HUES64 (cell line): ENCODE results near the gene SEMG1.
A peak's percentile ranks its signal among the peaks of the same experiment; 100 is the strongest.

Experiments
- H3K27ac ChIP-seq: 2 replicates; pipeline ENCODE4 v1.7.0; 2013; ENCODE audit warnings: low read depth, low read length, inconsistent platforms
- H3K27me3 ChIP-seq: 2 replicates; pipeline ENCODE4 v1.6.1; 2013; ENCODE audit warnings: mild to moderate bottlenecking, low read length; ENCODE audit not compliant: insufficient read depth
- H3K36me3 ChIP-seq: 2 replicates; pipeline ENCODE4 v1.6.1; 2013; ENCODE audit warnings: mild to moderate bottlenecking, low read length; ENCODE audit not compliant: insufficient read depth
- H3K4me1 ChIP-seq: 2 replicates; pipeline ENCODE4 v1.6.1; 2013; ENCODE audit warnings: mild to moderate bottlenecking, low read length, moderate library complexity; ENCODE audit not compliant: insufficient read depth
- H3K4me3 ChIP-seq: 2 replicates; pipeline ENCODE4 v1.5.1; 2013; ENCODE audit warnings: mild to moderate bottlenecking, low read length, moderate library complexity
- H3K9ac ChIP-seq: 2 replicates; pipeline ENCODE4 v1.6.1; 2013; ENCODE audit warnings: mild to moderate bottlenecking, low read depth, low read length
- H3K9me3 ChIP-seq: 2 replicates; pipeline ENCODE4 v1.6.1; 2013; ENCODE audit warnings: low read depth, low read length; ENCODE audit not compliant: insufficient read depth
- whole genome bisulfite sequencing: fragments of 150-250, 120-280 bp; methylation state at CpG from one replicate; pipeline ENCODE4 v1.1.7; 2013; ENCODE audit warnings: missing lambda C conversion rate; 5-methylcytosine and 5-hydroxymethylcytosine counted together

SEMG1 gene

GRCh38 chr20:45187693-45188092 is 19.1 kb upstream of the SEMG1 start:
- no peaks in the 10 kb centered on the region for H3K27me3 ChIP-seq
- no peaks in the 10 kb centered on the region for H3K36me3 ChIP-seq
- no peak overlapping the region for H3K4me3 ChIP-seq
- no peaks in the 10 kb centered on the region for H3K4me1 ChIP-seq
- WGBS = 86% methylated on average over 2 of the region's 2 CpGs
- H3K9ac ChIP-seq = no peak overlapping the region
- no peaks in the 10 kb centered on the region for H3K9me3 ChIP-seq
- no peak overlapping the region for H3K27ac ChIP-seq

GRCh38 chr20:45189067-45189609 is 17.7 kb upstream of the SEMG1 start:
- Histone ChIP-seq H3K27me3 (no peaks in the 10 kb centered on the region), H3K9me3 (no peaks in the 10 kb centered on the region), H3K27ac (no peak overlapping the region), H3K4me1 (no peaks in the 10 kb centered on the region), H3K4me3 (no peak overlapping the region), H3K9ac (no peak overlapping the region), H3K36me3 (no peaks in the 10 kb centered on the region)
- WGBS = 91% methylated on average over 3 of the region's 3 CpGs

GRCh38 chr20:45189861-45190260 is 17.0 kb upstream of the SEMG1 start:
- no peak overlapping the region for H3K27ac ChIP-seq
- H3K9ac ChIP-seq = no peak overlapping the region
- H3K9me3 ChIP-seq = no peaks in the 10 kb centered on the region
- H3K4me3 ChIP-seq = no peak overlapping the region
- H3K4me1 ChIP-seq = no peaks in the 10 kb centered on the region
- WGBS = 90% methylated on average over 3 of the region's 3 CpGs
- no peaks in the 10 kb centered on the region for H3K27me3 ChIP-seq
- no peaks in the 10 kb centered on the region for H3K36me3 ChIP-seq

- no peak overlapping the region for H3K9ac ChIP-seq
- no peak overlapping the region for H3K27ac ChIP-seq
- no peaks in the 10 kb centered on the region for H3K27me3 ChIP-seq
- no peaks in the 10 kb centered on the region for H3K9me3 ChIP-seq
- H3K4me3 ChIP-seq = no peak overlapping the region
- no peaks in the 10 kb centered on the region for H3K36me3 ChIP-seq
- H3K4me1 ChIP-seq = no peaks in the 10 kb centered on the region
- 96% methylated on average over 3 of the region's 3 CpGs for WGBS
Observed at GRCh38 chr20:45191926-45192325, 14.9 kb upstream of the SEMG1 start.

- 95% methylated on average over 2 of the region's 2 CpGs for WGBS
- H3K4me3 ChIP-seq = no peak overlapping the region
- no peaks in the 10 kb centered on the region for H3K36me3 ChIP-seq
- H3K9me3 ChIP-seq = no peaks in the 10 kb centered on the region
- no peak overlapping the region for H3K27ac ChIP-seq
- H3K9ac ChIP-seq = no peak overlapping the region
- H3K27me3 ChIP-seq = no peaks in the 10 kb centered on the region
- peaks cover 3% of the 10 kb centered on the region; the same call in 1 of the 2 replicates for H3K4me1 ChIP-seq
Observed at GRCh38 chr20:45193331-45193730, 13.5 kb upstream of the SEMG1 start.

GRCh38 chr20:45209924-45210323 is 3.1 kb downstream of the SEMG1 start:
- no peaks in the 10 kb centered on the region for H3K9me3 ChIP-seq
- peaks cover 21% of the 10 kb centered on the region; the same call in 1 of the 2 replicates for H3K4me1 ChIP-seq
- no peaks in the 10 kb centered on the region for H3K27me3 ChIP-seq
- H3K9ac ChIP-seq = no peak overlapping the region
- no peak overlapping the region; the same call in 1 of the 2 replicates for H3K4me3 ChIP-seq
- H3K36me3 ChIP-seq = no peaks in the 10 kb centered on the region
- WGBS = 88% methylated on average over 1 of the region's 1 CpG
- peak overlapping the region; percentile 29; the same call in 1 of the 2 replicates for H3K27ac ChIP-seq

GRCh38 chr20:45211569-45212474 is 5.0 kb downstream of the SEMG1 start:
- Histone ChIP-seq H3K4me1 (peaks cover 16% of the 10 kb centered on the region; the same call in 1 of the 2 replicates), H3K9me3 (no peaks in the 10 kb centered on the region), H3K27me3 (no peaks in the 10 kb centered on the region), H3K36me3 (no peaks in the 10 kb centered on the region), H3K4me3 (no peak overlapping the region), H3K27ac (no peak overlapping the region), H3K9ac (no peak overlapping the region)

GRCh38 chr20:45212836-45213235 is 6.0 kb downstream of the SEMG1 start:
- Histone ChIP-seq H3K36me3 (no peaks in the 10 kb centered on the region), H3K9me3 (no peaks in the 10 kb centered on the region), H3K4me1 (peaks cover 11% of the 10 kb centered on the region; the same call in 1 of the 2 replicates), H3K27ac (no peak overlapping the region), H3K4me3 (no peak overlapping the region), H3K9ac (no peak overlapping the region), H3K27me3 (no peaks in the 10 kb centered on the region)
- WGBS = no CpG with 5 or more reads among the region's 3 CpGs

- WGBS = 86% methylated on average over 4 of the region's 4 CpGs
- H3K9me3 ChIP-seq = no peaks in the 10 kb centered on the region
- no peak overlapping the region for H3K4me3 ChIP-seq
- H3K9ac ChIP-seq = no peak overlapping the region
- H3K4me1 ChIP-seq = no peaks in the 10 kb centered on the region
- no peak overlapping the region for H3K27ac ChIP-seq
- H3K36me3 ChIP-seq = no peaks in the 10 kb centered on the region
- H3K27me3 ChIP-seq = no peaks in the 10 kb centered on the region
Observed at GRCh38 chr20:45218124-45218523, 11.3 kb downstream of the SEMG1 start.

GRCh38 chr20:45218636-45219035 is 11.8 kb downstream of the SEMG1 start:
- Histone ChIP-seq H3K27me3 (no peaks in the 10 kb centered on the region), H3K4me1 (no peaks in the 10 kb centered on the region), H3K9me3 (no peaks in the 10 kb centered on the region), H3K4me3 (no peak overlapping the region), H3K27ac (no peak overlapping the region), H3K9ac (no peak overlapping the region), H3K36me3 (no peaks in the 10 kb centered on the region)
- WGBS = 92% methylated on average over 2 of the region's 2 CpGs

GRCh38 chr20:45221076-45221475 is 14.2 kb downstream of the SEMG1 start, which contains the start of gene SEMG2:
Gene SEMG2, plus strand, starts transcription at chr20:45221373. Its CDS starts 17 bp downstream, at chr20:45221390.
- Histone ChIP-seq H3K4me1 (no peaks in the 10 kb centered on the region), H3K4me3 (no peak within 1 kb of the TSS)
- 99% methylated on average over 4 of the region's 4 CpGs for WGBS

More at GRCh38 chr20:45221076-45221475, 14.2 kb downstream of the SEMG1 start, which contains the start of gene SEMG2:
- Histone ChIP-seq H3K27me3 (peaks cover 6% of the 10 kb centered on the region; the same call in 1 of the 2 replicates), H3K36me3 (no peaks in the 10 kb centered on the region), H3K9ac (no peak within 1 kb of the TSS), H3K27ac (no peak within 1 kb of the TSS), H3K9me3 (no peaks in the 10 kb centered on the region)
